Panc1 (cell line): Measurements from ENCODE around the gene IFT172. TPM values are rescaled to one million over a fixed set of nuclear protein-coding genes. Genes with fewer than 3 reads are reported as not detected.

Source experiments
- ATAC-seq: fragments of 200-7000 bp; cut with Tn5 transposase; 2 replicates; pipeline ENCODE4 v1.9.1; 2020; ENCODE audit warnings: mild to moderate bottlenecking, moderate library complexity
- BruUV-seq: library from RNA; stranded (reverse); fragments of 400-500 nt; replicated peaks from 2 replicates; lab custom pipeline; 2021; lab: Mats Ljungman, UMichigan
- CTCF ChIA-PET: fragments of 300-600 bp; sonication (Branson Sonifier 250); formaldehyde crosslinking; loops from one replicate; lab custom pipeline; 2022; ENCODE audit warnings: antibody characterized with exemption; lab: Charles Lee
- POLR2A ChIA-PET: fragments of 300-600 bp; sonication (Branson Sonifier 250); formaldehyde crosslinking; loops from one replicate; lab custom pipeline; 2022; ENCODE audit warnings: antibody characterized with exemption; lab: Charles Lee
- DNase-seq: peaks from one replicate; pipeline ENCODE4 v3.0.0-alpha.2; 2010; ENCODE audit warnings: low read depth, low spot score
- H3K27ac ChIP-seq: 2 replicates; pipeline ENCODE4 v1.5.1; 2011; ENCODE audit warnings: mild to moderate bottlenecking, low read length, inconsistent platforms
- H3K27me3 ChIP-seq: fragments of 200-500 bp; sonication (Bioruptor generic); 2 replicates; pipeline ENCODE4 v1.6.0; 2014; ENCODE audit warnings: low read length, inconsistent platforms; ENCODE audit not compliant: control insufficient read depth, insufficient read depth
- H3K36me3 ChIP-seq: fragments of 200-500 bp; sonication (Bioruptor generic); 2 replicates; pipeline ENCODE4 v1.5.1; 2014; ENCODE audit warnings: inconsistent platforms, mild to moderate bottlenecking, low read length, moderate library complexity; ENCODE audit not compliant: control insufficient read depth, insufficient read depth
- H3K4me1 ChIP-seq: 2 replicates; pipeline ENCODE4 v1.5.1; 2011; ENCODE audit warnings: inconsistent platforms, mild to moderate bottlenecking, low read length, moderate library complexity; ENCODE audit not compliant: control insufficient read depth, insufficient read depth
- H3K4me3 ChIP-seq, 2 experiments: 2 replicates each; pipeline ENCODE4 v1.5.1; 2011 to 2012; ENCODE audit warnings: low read depth in 2 of 2, low read length in 2 of 2, mild to moderate bottlenecking in 2 of 2, inconsistent platforms in 1 of 2, moderate library complexity in 1 of 2
- H3K9me3 ChIP-seq: fragments of 200-500 bp; sonication (Bioruptor generic); 2 replicates; pipeline ENCODE4 v1.5.1; 2014; ENCODE audit warnings: low read depth, mild to moderate bottlenecking, inconsistent platforms, low read length, moderate library complexity; ENCODE audit not compliant: control insufficient read depth, insufficient read depth
- POLR2AphosphoS5 ChIP-seq: IDR thresholded peaks from 2 replicates; pipeline ENCODE4 v1.6.1; 2012; ENCODE audit warnings: mild to moderate bottlenecking, low read depth, low read length, moderate library complexity
- REST ChIP-seq, 2 experiments: IDR thresholded peaks; 2 replicates each; pipeline ENCODE4 v1.6.1; 2011 to 2012; ENCODE audit warnings: low read depth in 2 of 2, control low read depth in 1 of 2, low read length in 1 of 2, mild to moderate bottlenecking in 1 of 2, moderate library complexity in 1 of 2; ENCODE audit not compliant: insufficient read depth in 1 of 2
- SIN3A ChIP-seq: IDR thresholded peaks from 2 replicates; pipeline ENCODE4 v1.6.1; 2012; ENCODE audit warnings: low read depth, mild to moderate bottlenecking, low read length, moderate library complexity, borderline replicate concordance; ENCODE audit not compliant: insufficient read depth
- TCF7L2 ChIP-seq: IDR thresholded peaks from 2 replicates; pipeline ENCODE4 v1.6.1; 2011; ENCODE audit warnings: mild to moderate bottlenecking, low read depth, low read length, inconsistent platforms
- in situ Hi-C: cut with HindIII; loops from 2 replicates; pipeline ENCODE4 v1.10.0; 2016; ENCODE audit warnings: low sequenced_read_pairs, low pct_unique_long_range_greater_than_20kb
- intact Hi-C: fragments of 100-400 bp; cut with micrococcal nuclease; formaldehyde crosslinking; loops from one replicate; pipeline ENCODE4 v1.10.0; 2022; ENCODE audit not compliant: unreplicated experiment
- total RNA-seq: library from RNA; stranded (reverse); gene quantifications from one replicate; pipeline ENCODE4 v1.2.1, GENCODE V29; 2021; ENCODE audit not compliant: unreplicated experiment
- TF ChIP-seq, protein P1 (sequence below): fragments of 450-650 bp; IDR thresholded peaks from 2 replicates; pipeline ENCODE4 v1.5.1; 2017; ENCODE audit warnings: mild to moderate bottlenecking

IFT172 gene
- total RNA-seq, 1 experiment from 2014 or later: 16.7 TPM

DNA sequence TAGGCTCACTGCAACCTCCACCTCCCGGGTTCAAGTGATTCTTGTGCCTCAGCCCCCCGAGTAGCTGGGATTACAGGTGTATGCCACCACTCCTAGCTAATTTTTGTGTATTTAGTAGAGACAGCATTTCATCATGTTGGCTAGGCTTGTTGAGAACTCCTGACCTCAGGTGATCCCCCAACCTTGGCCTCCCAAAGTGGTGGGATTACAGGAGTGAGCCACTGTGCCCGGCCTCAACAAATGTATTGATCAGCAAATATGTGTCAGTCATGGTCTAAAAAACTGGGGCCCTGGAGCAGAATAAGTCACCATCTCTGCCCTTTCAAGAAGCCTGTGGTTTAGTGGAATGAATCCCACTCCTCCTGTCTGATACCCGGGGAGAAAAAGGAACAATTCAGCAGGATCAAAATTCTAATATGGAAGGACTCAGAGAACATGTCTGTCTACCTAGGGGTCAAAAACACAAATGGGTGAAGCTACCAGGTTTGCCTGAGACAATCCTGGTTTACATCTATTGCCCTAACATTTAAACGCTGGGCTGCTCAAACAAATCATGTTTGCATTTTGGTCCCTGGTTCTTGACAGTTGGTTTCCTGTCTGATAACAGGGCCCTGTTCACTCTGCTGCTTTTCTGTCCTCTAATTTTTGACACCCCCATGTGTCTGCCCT lies 28.7 kb upstream of the IFT172 start:
- Histone ChIP-seq H3K27me3 (no peaks in the 10 kb centered on the region), H3K4me3 (no peak overlapping the region), H3K4me1 (no peaks in the 10 kb centered on the region), H3K9me3 (no peaks in the 10 kb centered on the region), H3K36me3 (no peaks in the 10 kb centered on the region), H3K27ac (no peak overlapping the region)
- ATAC-seq: no peak
- intact Hi-C loops (no loop called here), in situ Hi-C loops (no loop called here)
- TF ChIP-seq SIN3A: no peak
- TF ChIP-seq TCF7L2: no peak
- no peak for DNase-seq
- ChIA-PET CTCF (no interaction called here), POLR2A (no interaction called here)
- BruUV-seq: no TSS peak

DNA sequence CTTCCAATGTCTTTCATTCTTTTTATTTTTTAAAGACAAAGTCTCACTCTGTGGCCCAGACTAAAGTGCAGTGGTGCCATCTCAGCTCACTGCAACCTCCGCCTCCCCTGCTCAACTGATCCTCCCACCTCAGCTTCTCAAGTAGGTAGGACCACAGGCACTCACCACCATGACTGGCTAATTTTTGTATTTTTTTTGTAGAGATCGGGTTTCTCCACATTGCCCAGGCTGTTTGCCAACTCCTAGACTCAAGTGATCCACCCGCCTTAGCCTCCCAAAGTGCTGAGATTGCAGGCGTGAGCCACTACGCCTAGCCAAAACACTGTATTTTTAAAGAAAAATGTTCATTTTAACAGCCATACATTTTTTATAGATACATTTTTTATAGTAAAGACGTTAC lies 19.8 kb upstream of the IFT172 start:
- no peak for DNase-seq
- in situ Hi-C loops (no loop called here), intact Hi-C loops (no loop called here)
- H3K36me3 ChIP-seq: no peaks in the 10 kb centered on the region
- BruUV-seq: no TSS peak
- no peaks in the 10 kb centered on the region for H3K9me3 ChIP-seq
- no peak for ATAC-seq
- H3K4me1 ChIP-seq: no peaks in the 10 kb centered on the region
- ChIA-PET POLR2A (interaction anchor here (0.6 kb wide), 1 partner anchor 38 kb away, joined by 3 read pairs; no protein-coding TSS in a partner anchor), CTCF (interaction anchor here (0.9 kb wide), 1 partner anchor 174 kb away, joined by 3 read pairs; no protein-coding TSS in a partner anchor)
- no peaks in the 10 kb centered on the region for H3K27me3 ChIP-seq
- no peak overlapping the region for H3K4me3 ChIP-seq
- TF ChIP-seq SIN3A (no peak), REST (IDR thresholded peaks at IDR 0.05; ENCODE audit: insufficient read depth in 1 of 2, low read depth in 2 of 2, low read length in 1 of 2) (no peak), POLR2AphosphoS5 (no peak), TCF7L2 (no peak)
- TF ChIP-seq, protein P1, sequence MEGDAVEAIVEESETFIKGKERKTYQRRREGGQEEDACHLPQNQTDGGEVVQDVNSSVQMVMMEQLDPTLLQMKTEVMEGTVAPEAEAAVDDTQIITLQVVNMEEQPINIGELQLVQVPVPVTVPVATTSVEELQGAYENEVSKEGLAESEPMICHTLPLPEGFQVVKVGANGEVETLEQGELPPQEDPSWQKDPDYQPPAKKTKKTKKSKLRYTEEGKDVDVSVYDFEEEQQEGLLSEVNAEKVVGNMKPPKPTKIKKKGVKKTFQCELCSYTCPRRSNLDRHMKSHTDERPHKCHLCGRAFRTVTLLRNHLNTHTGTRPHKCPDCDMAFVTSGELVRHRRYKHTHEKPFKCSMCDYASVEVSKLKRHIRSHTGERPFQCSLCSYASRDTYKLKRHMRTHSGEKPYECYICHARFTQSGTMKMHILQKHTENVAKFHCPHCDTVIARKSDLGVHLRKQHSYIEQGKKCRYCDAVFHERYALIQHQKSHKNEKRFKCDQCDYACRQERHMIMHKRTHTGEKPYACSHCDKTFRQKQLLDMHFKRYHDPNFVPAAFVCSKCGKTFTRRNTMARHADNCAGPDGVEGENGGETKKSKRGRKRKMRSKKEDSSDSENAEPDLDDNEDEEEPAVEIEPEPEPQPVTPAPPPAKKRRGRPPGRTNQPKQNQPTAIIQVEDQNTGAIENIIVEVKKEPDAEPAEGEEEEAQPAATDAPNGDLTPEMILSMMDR: no peak
- H3K27ac ChIP-seq: no peak overlapping the region

GRCh38 chr2:27507293-27507692 lies 17.8 kb upstream of the IFT172 start:
- POLR2A ChIA-PET: no interaction called here
- Histone ChIP-seq H3K27ac (no peak overlapping the region), H3K4me3 (no peak overlapping the region), H3K9me3 (no peaks in the 10 kb centered on the region), H3K27me3 (no peaks in the 10 kb centered on the region), H3K4me1 (no peaks in the 10 kb centered on the region), H3K36me3 (no peaks in the 10 kb centered on the region)
- in situ Hi-C loops (no loop called here), intact Hi-C loops (no loop called here)
- TF ChIP-seq, protein P1: no peak
- CTCF ChIA-PET: interaction anchor here (0.7 kb wide), 1 partner anchor 175 kb away, joined by 3 read pairs; no protein-coding TSS in a partner anchor
- DNase-seq (no peak), ATAC-seq (no peak)
- BruUV-seq: no TSS peak
